ENCODE results near the gene PRPSAP1. TPM values are rescaled to one million over a fixed set of nuclear protein-coding genes. Genes with fewer than 3 reads are reported as not detected.

The PRPSAP1 gene
- total RNA-seq, 1 experiment from 2014 or later: 38.4 TPM

- Histone ChIP-seq H2BK5ac (ENCODE audit: insufficient read length, low read length) (no peak overlapping the region), H3K4me1 (ENCODE audit: insufficient read depth, low read length) (no peaks in the 10 kb centered on the region; the same call in 1 of the 2 replicates), H3K14ac (ENCODE audit: insufficient read depth, low read length) (no peak overlapping the region; the same call in 1 of the 2 replicates), H3K18ac (ENCODE audit: insufficient read length, low read depth, low read length) (no peak overlapping the region), H3K4ac (ENCODE audit: low read depth, low read length) (no peak overlapping the region), H3K4me2 (ENCODE audit: insufficient read depth, insufficient read length, low read length) (no peak overlapping the region), H3K79me2 (ENCODE audit: insufficient read depth, low read length) (no peaks in the 10 kb centered on the region), H2BK15ac (ENCODE audit: low read depth, low read length) (no peak overlapping the region), H3K9me3 (ENCODE audit: control insufficient read depth, low read depth, low read length) (no peaks in the 10 kb centered on the region), H2BK120ac (ENCODE audit: low read depth, low read length, poor library complexity, severe bottlenecking) (no peak overlapping the region), H3K23ac (ENCODE audit: insufficient read length, low read depth, low read length) (no peak overlapping the region), H4K8ac (replicated peaks; ENCODE audit: insufficient read length, low read depth, low read length) (no peak overlapping the region), H2BK12ac (ENCODE audit: insufficient read length, low read depth, low read length) (no peak overlapping the region), H3K27ac (ENCODE audit: insufficient read length, low read depth, low read length) (no peak overlapping the region), H4K20me1 (ENCODE audit: control insufficient read depth, insufficient read depth, insufficient read length) (no peaks in the 10 kb centered on the region), H2AFZ (ENCODE audit: low read length) (no peak overlapping the region), H4K91ac (ENCODE audit: insufficient read length, low read depth, low read length) (no peak overlapping the region), H3K23me2 (ENCODE audit: insufficient read length, low read depth, low read length, poor library complexity, severe bottlenecking) (no peaks in the 10 kb centered on the region), H3K27me3 (ENCODE audit: insufficient read depth, low read length) (no peaks in the 10 kb centered on the region), H3K9ac (ENCODE audit: extremely low read depth, insufficient read length, low read length) (no peak overlapping the region), H4K5ac (ENCODE audit: insufficient read length, low read depth, low read length) (no peak overlapping the region), H3T11ph (ENCODE audit: low read length) (no peak overlapping the region), H2BK20ac (ENCODE audit: low read depth, low read length, poor library complexity, severe bottlenecking) (no peak overlapping the region), H3K79me1 (ENCODE audit: insufficient read depth, low read depth, low read length, poor library complexity, severe bottlenecking) (no peaks in the 10 kb centered on the region), H3K56ac (ENCODE audit: insufficient read length, low read depth, low read length) (no peak overlapping the region), H2AK5ac (ENCODE audit: insufficient read length, low read length) (no peak overlapping the region)
- peaks cover 1% of the 10 kb centered on the region; the same call in 1 of the 2 replicates for H3K27me3 Mint-ChIP-seq (ENCODE audit: low read depth)
- H3K9me3 Mint-ChIP-seq: no peaks in the 10 kb centered on the region
- H3K36me3 Mint-ChIP-seq (ENCODE audit: insufficient read depth in 1 of 3, low read depth in 3 of 3): 0 out of 7 replicates have a peak, but pooled peaks cover 0 to 2% (median 0%) of the 10 kb centered on the region in 3 experiments
- no CpG with 5 or more reads among the region's 22 CpGs for WGBS (ENCODE audit: extremely low coverage, insufficient read length, low lambda C conversion rate)
- no peak overlapping the region for H3K4me3 Mint-ChIP-seq
- no peak for DNase-seq
- peaks cover 13 to 31% of the 10 kb centered on the region in 2 experiments for H3K4me1 Mint-ChIP-seq
- H3K27ac Mint-ChIP-seq: no peak overlapping the region; a peak in 1 of 7 replicates
- no peak for TF ChIP-seq CTCF (conservative IDR thresholded peaks at IDR 0.05)
Measured at GRCh38 chr17:76275382-76276068, 78.2 kb downstream of the PRPSAP1 start.

All from H9 (cell line).